HepG2 (cell line): ENCODE data around the gene CDCP1. TPM values are rescaled to one million over a fixed set of nuclear protein-coding genes. Genes with fewer than 3 reads are reported as not detected.
A peak's percentile ranks its signal among the peaks of the same experiment; 100 is the strongest.

Experiments used
- ATAC-seq: fragments of 200-7000 bp; cut with Tn5 transposase; 3 replicates; pipeline ENCODE4 v1.9.1; 2020; ENCODE audit warnings: mild to moderate bottlenecking, moderate library complexity
- BruUV-seq: library from RNA; stranded (reverse); fragments of 400-500 nt; replicated peaks from 2 replicates; lab custom pipeline; 2021; lab: Mats Ljungman, UMichigan
- CTCF ChIA-PET: fragments of 300-600 bp; formaldehyde crosslinking; extraction: SDS; loops from one replicate; lab custom pipeline; 2021; ENCODE audit warnings: low total read pairs, inconsistent platforms, low intra/inter-chr PET ratio; lab: Yijun Ruan, JAX
- POLR2A ChIA-PET: fragments of 350-600 bp; sonication (Branson Sonifier 250); formaldehyde crosslinking; loops from one replicate; lab custom pipeline; 2020; ENCODE audit warnings: antibody characterized with exemption, inconsistent platforms; lab: Yijun Ruan, JAX
- DNase-seq: peaks from one replicate; pipeline ENCODE4 v3.0.0-alpha.2; 2015; ENCODE audit warnings: low spot score
- FAIRE-seq: peaks from 3 replicates; lab custom pipeline; 2011; peaks lifted over from hg19 to GRCh38; lab: Jason Lieb, UNC
- H2AFZ ChIP-seq: one replicate; pipeline ENCODE4 v1.6.1; 2011; ENCODE audit warnings: low read length, inconsistent platforms
- H3K27ac ChIP-seq: fragments of 300-600 bp; 3 replicates; pipeline ENCODE4 v1.8.0; 2011; ENCODE audit warnings: mixed run types, mild to moderate bottlenecking, mixed read lengths, low read length, inconsistent platforms; ENCODE audit not compliant: insufficient read depth; ENCODE audit errors: extremely low read length
- H3K27me3 ChIP-seq, 2 experiments: fragments of 200-600 bp in 1 of 2; 2 replicates in 1 of 2; 3 replicates in 1 of 2; pipeline versions ENCODE4 v1.6.0 to v1.8.0; 2011; ENCODE audit warnings: low read length in 2 of 2, mild to moderate bottlenecking in 2 of 2, moderate library complexity in 2 of 2, inconsistent platforms in 1 of 2; ENCODE audit not compliant: insufficient read depth in 2 of 2, control insufficient read depth in 1 of 2
- H3K36me3 ChIP-seq, 2 experiments: fragments of 200-600 bp in 1 of 2; replicated peaks in 1 of 2; 2 replicates in 1 of 2; 3 replicates in 1 of 2; pipeline versions ENCODE4 v1.5.1 to v1.8.0; 2011; ENCODE audit warnings: low read length in 2 of 2, inconsistent platforms in 1 of 2; ENCODE audit not compliant: insufficient read depth in 2 of 2, control insufficient read depth in 1 of 2
- H3K4me1 ChIP-seq: 2 replicates; pipeline ENCODE4 v1.5.1; 2012; ENCODE audit warnings: low read length, inconsistent platforms; ENCODE audit not compliant: insufficient read depth
- H3K4me2 ChIP-seq: 2 replicates; pipeline ENCODE4 v1.6.0; 2011; ENCODE audit warnings: low read depth, low read length, inconsistent platforms
- H3K4me3 ChIP-seq, 3 experiments: fragments of 200-600 bp in 1 of 3; sonication (generic), shearing (Covaris generic) in 1 of 3; replicated peaks in 1 of 3; 2 replicates each; pipeline ENCODE4 v1.5.1; 2011 to 2016; ENCODE audit warnings: low read length in 3 of 3, inconsistent platforms in 2 of 3, low read depth in 2 of 3, mild to moderate bottlenecking in 2 of 3, control low read depth in 1 of 3, mixed read lengths in 1 of 3; ENCODE audit not compliant: insufficient read depth in 1 of 3
- H3K79me2 ChIP-seq: one replicate; pipeline ENCODE4 v1.6.1; 2011; ENCODE audit warnings: low read length, inconsistent platforms; ENCODE audit not compliant: insufficient read depth
- H3K9ac ChIP-seq: 2 replicates; pipeline ENCODE4 v1.6.0; 2011; ENCODE audit warnings: mild to moderate bottlenecking, low read depth, low read length, inconsistent platforms; ENCODE audit not compliant: insufficient read depth
- H3K9me3 ChIP-seq: 2 replicates; pipeline ENCODE4 v1.5.1; 2012; ENCODE audit warnings: mild to moderate bottlenecking, low read length
- H4K20me1 ChIP-seq: 2 replicates; pipeline ENCODE4 v1.6.0; 2011; ENCODE audit warnings: inconsistent platforms, mild to moderate bottlenecking, low read length, moderate library complexity; ENCODE audit not compliant: insufficient read depth
- ASH2L ChIP-seq: fragments of 300-600, 200-600 bp; sonication (generic); IDR thresholded peaks from 2 replicates; pipeline ENCODE4 v1.7.0; 2017; ENCODE audit warnings: low read depth, mild to moderate bottlenecking, moderate library complexity, mixed read lengths, low read length; ENCODE audit not compliant: insufficient read length
- DMAP1 ChIP-seq: IDR thresholded peaks from 2 replicates; pipeline ENCODE4 v1.6.1; 2016
- ELF1 ChIP-seq: sonication (generic); formaldehyde crosslinking; IDR thresholded peaks from 2 replicates; pipeline ENCODE4 v1.4.0; 2020; ENCODE audit warnings: missing genetic modification reagents
- ETV5 ChIP-seq: IDR thresholded peaks from 2 replicates; pipeline ENCODE4 v1.6.1; 2018; ENCODE audit warnings: missing biosample characterization, missing genetic modification reagents, inconsistent platforms, borderline replicate concordance
- FOXA3 ChIP-seq: IDR thresholded peaks from 2 replicates; pipeline ENCODE4 v1.6.1; 2016; ENCODE audit warnings: missing genetic modification reagents, missing compliant biosample characterization
- GABPA ChIP-seq, 2 experiments: IDR thresholded peaks; 2 replicates each; pipeline ENCODE4 v1.6.1; 2011 to 2016; ENCODE audit warnings: low read depth in 2 of 2, low read length in 1 of 2, missing biosample characterization in 1 of 2, missing genetic modification characterization in 1 of 2
- HNF4G ChIP-seq, 2 experiments: sonication (generic) in 1 of 2; formaldehyde crosslinking in 1 of 2; IDR thresholded peaks; 2 replicates each; pipeline versions ENCODE4 v1.4.0 to v1.6.1; 2011 to 2020; ENCODE audit warnings: borderline replicate concordance in 2 of 2, low read depth in 2 of 2, mild to moderate bottlenecking in 2 of 2, low read length in 1 of 2, missing genetic modification reagents in 1 of 2, moderate library complexity in 1 of 2
- KDM6A ChIP-seq: IDR thresholded peaks from 2 replicates; pipeline ENCODE4 v1.6.1; 2016; ENCODE audit warnings: low read depth
- MBNL3 ChIP-seq: fragments of 250-450 bp; sonication (Bioruptor Pico); conservative IDR thresholded peaks from 2 replicates; pipeline ENCODE4 v1.8.0; 2022; ENCODE audit warnings: mild to moderate bottlenecking, inconsistent platforms
- SALL1 ChIP-seq: sonication (generic); formaldehyde crosslinking; IDR thresholded peaks from 2 replicates; pipeline ENCODE4 v1.8.0; 2022; ENCODE audit warnings: mild to moderate bottlenecking, missing genetic modification reagents
- SOX13 ChIP-seq, 3 experiments: fragments of 450-650 bp in 1 of 3; sonication (generic) in 1 of 3; formaldehyde crosslinking in 1 of 3; IDR thresholded peaks in 2 of 3; conservative IDR thresholded peaks in 1 of 3; 2 replicates each; pipeline versions ENCODE4 v1.5.0 to v1.6.1; 2016 to 2020; ENCODE audit warnings: antibody characterized with exemption in 1 of 3, mild to moderate bottlenecking in 1 of 3, missing compliant biosample characterization in 1 of 3, missing genetic modification reagents in 1 of 3, moderate library complexity in 1 of 3
- SP1 ChIP-seq, 2 experiments: fragments of 450-650 bp in 1 of 2; sonication (generic) in 1 of 2; formaldehyde crosslinking in 1 of 2; IDR thresholded peaks; 2 replicates each; pipeline versions ENCODE4 v1.4.0 to v1.6.1; 2016 to 2020; ENCODE audit warnings: missing genetic modification reagents in 1 of 2
- TEAD3 ChIP-seq: optimal IDR thresholded peaks from 2 replicates; pipeline ENCODE3; 2016; ENCODE audit warnings: borderline replicate concordance
- ZMYM3 ChIP-seq: sonication (generic); formaldehyde crosslinking; IDR thresholded peaks from 2 replicates; pipeline ENCODE4 v1.5.1; 2020; ENCODE audit warnings: mild to moderate bottlenecking, missing genetic modification reagents
- ZNF224 ChIP-seq: sonication (generic); formaldehyde crosslinking; IDR thresholded peaks from 2 replicates; pipeline ENCODE4 v1.5.0; 2020; ENCODE audit warnings: mild to moderate bottlenecking, missing genetic modification reagents
- ZNF614 ChIP-seq: IDR thresholded peaks from 2 replicates; pipeline ENCODE4 v1.6.1; 2018; ENCODE audit warnings: missing biosample characterization, missing genetic modification reagents, inconsistent platforms, borderline replicate concordance
- WGBS: methylation state at CpG from one replicate; pipeline ENCODE4 v1.1.6; 2017; ENCODE audit warnings: low lambda C conversion rate; 5-methylcytosine and 5-hydroxymethylcytosine counted together
- in situ Hi-C: cut with HindIII; loops from 2 replicates; pipeline ENCODE4 v1.10.0; 2017; ENCODE audit warnings: low pct_unique_long_range_greater_than_20kb; ENCODE audit not compliant: extremely low pct_ligation_motif_present
- intact Hi-C: fragments of 100-400 bp; cut with micrococcal nuclease; formaldehyde crosslinking; loops from one replicate; pipeline ENCODE4 v1.10.0; 2022; ENCODE audit not compliant: unreplicated experiment
- polyA plus RNA-seq, 8 experiments: library from polyadenylated mRNA; depleted of rRNA in 3 of 8; stranded (reverse) in 7 of 8; unstranded in 1 of 8; fragments of >200 nt; fragmentation: Illumina TruSeq in 4 of 8; extraction: Trizol in 4 of 8; gene quantifications; 2 replicates each; pipeline versions ENCODE4 v1.2.1 to v1.2.3, GENCODE V29; 2011 to 2016; ENCODE audit warnings: low read depth in 4 of 8, missing spikeins in 1 of 8, mixed read lengths in 1 of 8; ENCODE audit not compliant: insufficient read depth in 1 of 8
- total RNA-seq, 5 experiments: library from RNA; depleted of rRNA; stranded (reverse); fragments of >200 nt; fragmentation: Illumina TruSeq; extraction: Trizol; gene quantifications; 2 replicates each; pipeline ENCODE4 v1.2.3, GENCODE V29; 2016; ENCODE audit warnings: low read depth in 1 of 5
- TF ChIP-seq, protein P1 (sequence below): sonication (generic); formaldehyde crosslinking; IDR thresholded peaks from 2 replicates; pipeline ENCODE4 v1.5.1; 2020; ENCODE audit warnings: mild to moderate bottlenecking, moderate library complexity, missing genetic modification reagents
- TF ChIP-seq, protein P2 (sequence below): IDR thresholded peaks from 2 replicates; pipeline ENCODE4 v1.6.1; 2012; ENCODE audit warnings: low read depth, low read length, improper control_type of control experiment
- TF ChIP-seq, protein P3 (sequence below): sonication (generic); formaldehyde crosslinking; IDR thresholded peaks from 2 replicates; pipeline ENCODE4 v1.5.1; 2020; ENCODE audit warnings: missing genetic modification reagents, mild to moderate bottlenecking, borderline replicate concordance

The CDCP1 gene
- total and polyA plus RNA-seq, 2 of the 13 experiments (the other 11 are each of a cell fraction or from before 2014, with no cell fraction given), result 0.11 to 0.18 TPM

DNA sequence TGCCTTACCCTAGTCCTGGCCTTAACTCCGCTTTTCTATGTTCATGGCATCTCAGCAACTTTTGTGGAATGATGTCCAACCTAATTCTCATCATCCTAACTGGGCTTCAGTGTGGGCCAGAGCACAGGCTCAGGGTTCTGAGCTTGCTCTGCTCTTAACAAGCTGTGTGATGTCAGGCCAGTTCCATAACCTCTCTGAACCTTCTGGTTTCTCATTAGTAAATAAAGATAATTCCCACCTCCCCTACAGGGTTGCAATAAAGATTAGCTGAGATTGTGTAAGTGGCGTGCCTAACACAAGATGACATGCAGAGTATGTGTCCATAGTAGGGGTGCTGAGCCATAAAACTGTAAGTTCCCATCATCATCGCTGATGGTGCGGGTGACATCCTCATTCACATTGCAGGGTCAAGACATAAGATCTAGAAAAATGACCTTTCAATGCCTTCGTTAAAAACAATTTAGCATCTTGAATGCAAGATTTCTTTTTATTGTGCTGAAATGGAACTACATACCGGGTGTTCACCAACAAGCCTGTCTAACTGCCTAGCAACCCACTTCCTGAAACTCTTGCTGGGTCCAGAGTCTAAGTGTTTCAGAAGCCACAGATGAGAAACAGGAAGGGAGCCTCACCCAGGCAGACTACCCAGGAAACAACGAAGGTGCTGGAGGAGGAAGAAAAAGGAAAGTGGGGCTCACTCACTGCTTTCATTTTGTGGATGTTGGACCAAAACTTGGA lies 36.2 kb downstream of the CDCP1 start:
- peak; percentile 84 for ATAC-seq
- Histone ChIP-seq H3K27me3 (peaks cover 0 to 1% of the 10 kb centered on the region in 2 experiments; a peak in 1 of 5 replicates), H3K79me2 (no peaks in the 10 kb centered on the region), H3K27ac (peak overlapping the region; percentile 21), H3K4me2 (peak overlapping the region; percentile 68), H3K36me3 (no peaks in the 10 kb centered on the region), H3K4me1 (peaks cover 20% of the 10 kb centered on the region), H4K20me1 (no peaks in the 10 kb centered on the region), H3K4me3 (peak overlapping the region in 1 of 3 experiments; percentile 27; a peak in 2 of 6 replicates), H3K9ac (no peak overlapping the region), H3K9me3 (no peaks in the 10 kb centered on the region), H2AFZ (peak overlapping the region; percentile 79)
- ChIA-PET CTCF (no interaction called here), POLR2A (no interaction called here)
- peak; percentile 53 for DNase-seq
- FAIRE-seq, result peak; percentile 57
- intact Hi-C loops, result no loop called here
- 63% methylated on average over 7 of the region's 7 CpGs for WGBS
- BruUV-seq, result no TSS peak
- in situ Hi-C loops, result no loop called here
- TF ChIP-seq ZNF614 (CRISPR knock-in tag) (no peak), KDM6A (CRISPR knock-in tag) (no peak), FOXA3 (no peak), SOX13 (IDR thresholded peaks at IDR 0.05) (no peak), SOX13 (CRISPR knock-in tag; conservative IDR thresholded peaks at IDR 0.05 in 1 of 2, IDR thresholded peaks at IDR 0.05 in 1 of 2) (no peak), ZNF224 (no peak), ELF1 (CRISPR knock-in tag) (peak; percentile 86), SP1 (IDR thresholded peaks at IDR 0.05) (no peak), SP1 (CRISPR knock-in tag; IDR thresholded peaks at IDR 0.05) (no peak), MBNL3 (no peak), HNF4G (IDR thresholded peaks at IDR 0.05; ENCODE audit: borderline replicate concordance, low read depth, low read length) (peak; percentile 36; the same call in 1 of the 2 replicates), HNF4G (CRISPR knock-in tag; IDR thresholded peaks at IDR 0.05; ENCODE audit: borderline replicate concordance, low read depth) (no peak), ZMYM3 (peak; percentile 80), GABPA (IDR thresholded peaks at IDR 0.05; ENCODE audit: low read depth, low read length) (no peak), GABPA (CRISPR knock-in tag; IDR thresholded peaks at IDR 0.05; ENCODE audit: low read depth) (peak; percentile 73), SALL1 (CRISPR knock-in tag) (0 out of 2 replicates have a peak, but pooled peaks have one; percentile 21), TEAD3 (CRISPR knock-in tag) (no peak), ASH2L (peak; percentile 72), DMAP1 (no peak), ETV5 (CRISPR knock-in tag) (peak; percentile 41; the same call in 1 of the 2 replicates)
- TF ChIP-seq, protein P1, sequence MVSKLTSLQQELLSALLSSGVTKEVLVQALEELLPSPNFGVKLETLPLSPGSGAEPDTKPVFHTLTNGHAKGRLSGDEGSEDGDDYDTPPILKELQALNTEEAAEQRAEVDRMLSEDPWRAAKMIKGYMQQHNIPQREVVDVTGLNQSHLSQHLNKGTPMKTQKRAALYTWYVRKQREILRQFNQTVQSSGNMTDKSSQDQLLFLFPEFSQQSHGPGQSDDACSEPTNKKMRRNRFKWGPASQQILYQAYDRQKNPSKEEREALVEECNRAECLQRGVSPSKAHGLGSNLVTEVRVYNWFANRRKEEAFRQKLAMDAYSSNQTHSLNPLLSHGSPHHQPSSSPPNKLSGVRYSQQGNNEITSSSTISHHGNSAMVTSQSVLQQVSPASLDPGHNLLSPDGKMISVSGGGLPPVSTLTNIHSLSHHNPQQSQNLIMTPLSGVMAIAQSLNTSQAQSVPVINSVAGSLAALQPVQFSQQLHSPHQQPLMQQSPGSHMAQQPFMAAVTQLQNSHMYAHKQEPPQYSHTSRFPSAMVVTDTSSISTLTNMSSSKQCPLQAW (CRISPR knock-in tag), result no peak
- TF ChIP-seq, protein P2, sequence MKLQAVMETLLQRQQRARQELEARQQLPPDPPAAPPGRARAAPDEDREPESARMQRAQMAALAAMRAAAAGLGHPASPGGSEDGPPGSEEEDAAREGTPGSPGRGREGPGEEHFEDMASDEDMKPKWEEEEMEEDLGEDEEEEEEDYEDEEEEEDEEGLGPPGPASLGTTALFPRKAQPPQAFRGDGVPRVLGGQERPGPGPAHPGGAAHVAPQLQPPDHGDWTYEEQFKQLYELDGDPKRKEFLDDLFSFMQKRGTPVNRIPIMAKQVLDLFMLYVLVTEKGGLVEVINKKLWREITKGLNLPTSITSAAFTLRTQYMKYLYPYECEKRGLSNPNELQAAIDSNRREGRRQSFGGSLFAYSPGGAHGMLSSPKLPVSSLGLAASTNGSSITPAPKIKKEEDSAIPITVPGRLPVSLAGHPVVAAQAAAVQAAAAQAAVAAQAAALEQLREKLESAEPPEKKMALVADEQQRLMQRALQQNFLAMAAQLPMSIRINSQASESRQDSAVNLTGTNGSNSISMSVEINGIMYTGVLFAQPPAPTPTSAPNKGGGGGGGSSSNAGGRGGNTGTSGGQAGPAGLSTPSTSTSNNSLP, result no peak
- TF ChIP-seq, protein P3, sequence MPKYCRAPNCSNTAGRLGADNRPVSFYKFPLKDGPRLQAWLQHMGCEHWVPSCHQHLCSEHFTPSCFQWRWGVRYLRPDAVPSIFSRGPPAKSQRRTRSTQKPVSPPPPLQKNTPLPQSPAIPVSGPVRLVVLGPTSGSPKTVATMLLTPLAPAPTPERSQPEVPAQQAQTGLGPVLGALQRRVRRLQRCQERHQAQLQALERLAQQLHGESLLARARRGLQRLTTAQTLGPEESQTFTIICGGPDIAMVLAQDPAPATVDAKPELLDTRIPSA (CRISPR knock-in tag), result no peak
